GM18498 (cell line): ENCODE results near the gene ALDH8A1.

Source experiments
- ATAC-seq: cut with Tn5 transposase; IDR thresholded peaks from one replicate; pipeline ENCODE4 v1.9.1; 2021; ENCODE audit warnings: mild to moderate bottlenecking, moderate library complexity; ENCODE audit not compliant: unreplicated experiment

Gene ALDH8A1

DNA sequence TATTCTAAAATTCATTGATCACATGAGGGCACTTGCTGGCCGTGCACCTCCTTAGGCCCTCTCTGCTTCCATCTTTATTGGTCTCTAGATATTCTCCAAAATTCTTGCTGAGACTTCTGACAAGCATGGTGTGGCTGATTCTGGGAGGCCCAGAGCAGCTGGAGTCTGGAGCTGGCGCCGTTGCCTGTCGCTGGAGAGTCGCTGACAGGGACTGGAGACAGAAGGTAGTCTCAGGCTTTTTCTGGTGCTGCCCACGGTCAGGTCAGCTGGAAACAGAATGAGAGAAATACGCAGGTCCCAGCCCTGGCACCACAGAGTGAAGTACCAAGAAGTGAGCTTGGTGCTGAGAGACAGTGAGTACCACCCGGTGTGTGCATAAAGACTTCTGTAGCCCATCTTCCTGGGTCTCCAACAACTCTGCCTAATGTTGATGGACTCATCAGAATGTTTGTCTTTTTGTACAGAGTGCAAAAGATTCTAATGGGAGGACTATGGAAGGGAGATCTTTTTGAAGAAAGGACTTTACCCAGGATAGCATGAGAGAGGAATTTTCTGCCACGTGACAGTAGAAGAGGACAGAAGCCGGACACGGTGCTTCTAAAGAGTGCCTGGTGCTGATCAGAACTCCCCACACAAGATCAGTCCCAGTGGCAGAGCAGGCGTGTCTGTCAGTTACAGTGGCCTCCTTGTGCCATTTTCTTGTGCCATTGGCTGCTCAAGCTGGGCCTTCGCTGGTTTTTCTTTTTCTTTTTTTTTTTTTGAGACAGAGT, 1.8 kb upstream of the ALDH8A1 start:
- no peak for ATAC-seq

- no peak for ATAC-seq
Measured at GRCh38 chr6:134950482-134950881, 581 bp upstream of the ALDH8A1 start.

GRCh38 chr6:134948691-134949090, 1.2 kb downstream of the ALDH8A1 start:
- no peak for ATAC-seq

DNA sequence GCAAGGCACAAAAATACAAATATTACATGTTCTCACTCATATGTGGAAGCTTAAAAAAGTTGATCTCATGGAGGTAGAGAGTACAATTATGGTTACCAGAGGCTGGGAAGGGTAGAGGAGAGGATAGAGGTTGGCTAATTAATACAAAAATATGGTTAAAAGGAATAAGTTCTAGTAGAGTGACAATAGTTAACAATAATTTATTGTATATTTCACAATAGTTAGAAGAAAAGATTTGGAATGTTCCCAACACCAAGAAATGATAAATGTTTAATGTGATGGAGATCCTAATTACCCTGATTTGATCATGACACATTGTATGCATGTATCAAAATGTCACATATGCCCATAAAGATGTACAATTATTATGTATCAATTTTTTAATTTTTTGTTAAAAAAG, 1.8 kb downstream of the ALDH8A1 start:
- ATAC-seq = no peak

DNA sequence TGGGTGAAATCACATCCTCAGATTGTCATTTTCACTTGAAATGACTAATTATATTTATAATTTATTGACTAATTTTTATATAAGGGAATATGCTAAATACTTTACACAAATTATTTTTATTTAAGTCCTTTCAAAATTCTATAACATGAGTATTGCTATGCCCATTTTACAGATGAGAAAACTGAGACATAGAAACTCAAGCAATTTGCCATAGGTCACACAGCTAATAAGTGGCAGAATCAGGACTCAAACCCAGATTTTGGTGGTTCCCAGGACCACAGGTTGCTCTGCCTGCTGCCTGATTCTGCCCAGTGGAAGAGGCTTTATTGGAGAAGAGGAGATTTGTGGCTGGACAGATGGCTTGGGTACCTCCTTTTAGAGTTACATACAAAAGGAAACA, 4.9 kb downstream of the ALDH8A1 start:
- ATAC-seq = no peak

- no peak for ATAC-seq
Measured at GRCh38 chr6:134943522-134944111, 6.3 kb downstream of the ALDH8A1 start.

GRCh38 chr6:134938896-134939295, 11.0 kb downstream of the ALDH8A1 start:
- no peak for ATAC-seq

DNA sequence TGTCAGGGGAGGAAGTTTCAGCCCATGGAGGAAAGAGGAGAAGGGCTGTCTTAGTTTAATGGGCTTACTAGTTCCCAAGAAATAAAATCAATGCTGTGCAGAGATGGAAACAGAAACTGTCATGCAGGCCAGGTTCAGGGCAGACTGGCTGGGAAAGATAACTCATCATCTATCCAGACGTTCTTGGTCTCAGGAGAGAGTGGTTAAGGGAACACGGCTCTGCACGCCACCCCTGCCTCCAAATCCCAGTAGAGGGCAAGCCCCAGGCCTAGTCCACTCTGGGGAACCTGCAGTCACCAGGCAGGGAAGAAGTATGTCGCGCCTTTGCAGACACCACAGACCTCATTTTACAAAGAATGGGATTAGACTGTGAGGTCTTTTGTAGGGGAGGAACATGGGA, 12.5 kb downstream of the ALDH8A1 start:
- no peak for ATAC-seq

DNA sequence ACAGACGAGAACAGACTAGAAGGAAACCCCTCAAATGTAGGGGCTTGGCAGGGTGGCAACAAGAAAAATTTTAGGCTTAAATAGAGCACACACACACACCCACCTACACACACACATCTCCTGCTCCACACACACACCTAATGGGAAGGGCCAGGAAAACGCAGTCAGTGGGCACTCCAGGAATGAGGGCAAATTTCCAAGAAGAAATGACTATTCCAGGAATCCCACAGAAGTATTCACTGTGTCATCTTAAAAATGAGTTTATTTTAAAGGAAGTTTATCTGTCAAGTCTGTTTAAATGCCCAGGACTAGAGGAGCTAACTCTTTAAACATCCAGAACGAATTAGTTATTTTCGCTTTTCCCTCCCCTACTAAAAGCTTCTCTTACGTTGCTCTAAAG, 13.0 kb downstream of the ALDH8A1 start:
- no peak for ATAC-seq

GRCh38 chr6:134936476-134936875, 13.4 kb downstream of the ALDH8A1 start:
- ATAC-seq = no peak

GRCh38 chr6:134934793-134935485, 15.0 kb downstream of the ALDH8A1 start:
- ATAC-seq = no peak

- ATAC-seq = no peak
Measured at GRCh38 chr6:134932535-134933470, 17.1 kb downstream of the ALDH8A1 start.

- no peak for ATAC-seq
Measured at GRCh38 chr6:134932098-134932497, 17.8 kb downstream of the ALDH8A1 start.

GRCh38 chr6:134930463-134930862, 19.4 kb downstream of the ALDH8A1 start:
- ATAC-seq = no peak

- ATAC-seq = no peak
Measured at GRCh38 chr6:134928151-134928900, 21.6 kb downstream of the ALDH8A1 start.

GRCh38 chr6:134925800-134926199, 24.1 kb downstream of the ALDH8A1 start:
- no peak for ATAC-seq

- no peak for ATAC-seq
Measured at GRCh38 chr6:134921721-134922261, 28.1 kb downstream of the ALDH8A1 start.

DNA sequence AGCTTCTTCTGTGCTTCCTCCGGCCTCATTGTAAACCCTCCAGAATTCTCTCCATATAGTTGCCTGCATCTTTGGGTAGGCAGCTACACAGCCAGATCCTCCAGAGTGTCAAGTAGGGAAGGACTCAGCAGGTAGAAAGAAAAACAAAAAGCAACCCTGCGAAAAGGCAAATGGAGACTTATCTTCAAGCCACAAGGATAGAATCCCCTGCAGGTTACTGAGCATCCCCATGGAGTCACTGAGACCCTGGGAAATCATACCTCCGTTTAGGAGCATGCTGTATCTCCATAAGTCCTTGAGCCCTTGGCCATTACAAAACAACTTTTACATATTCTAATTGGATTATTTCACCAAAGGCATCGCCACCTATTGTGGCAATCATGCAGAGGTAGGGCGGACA, 28.6 kb downstream of the ALDH8A1 start:
- ATAC-seq = no peak

- no peak for ATAC-seq
Measured at GRCh38 chr6:134920422-134920821, 29.5 kb downstream of the ALDH8A1 start.

- no peak for ATAC-seq
Measured at GRCh38 chr6:134918418-134918961, 31.4 kb downstream of the ALDH8A1 start.
